Keratinocyte (primary cell): Measurements from ENCODE around the gene IFRD2. TPM values are rescaled to one million over a fixed set of nuclear protein-coding genes. Genes with fewer than 3 reads are reported as not detected.

Experiments
- DNase-seq: peaks from one replicate; pipeline ENCODE4 v3.0.0-alpha.2; 2011; ENCODE audit warnings: low read depth, missing footprints, low spot score
- FAIRE-seq: peaks from 2 replicates; lab custom pipeline; 2011; peaks lifted over from hg19 to GRCh38; lab: Jason Lieb, UNC
- H2AFZ ChIP-seq: 2 replicates; pipeline ENCODE4 v1.6.0; 2012; ENCODE audit warnings: low read length, control low read depth, inconsistent platforms; ENCODE audit not compliant: control insufficient read depth
- H3K27ac ChIP-seq: 2 replicates; pipeline ENCODE4 v1.5.1; 2011; ENCODE audit warnings: low read length; ENCODE audit not compliant: control insufficient read depth, insufficient read depth
- H3K27me3 ChIP-seq: 3 replicates; pipeline ENCODE4 v1.6.0; 2011; ENCODE audit warnings: low read length; ENCODE audit not compliant: control insufficient read depth, insufficient read depth; ENCODE audit errors: extremely low read depth
- H3K36me3 ChIP-seq, 2 experiments: 2 replicates in 1 of 2; 3 replicates in 1 of 2; pipeline ENCODE4 v1.5.1; 2011; ENCODE audit warnings: low read length in 2 of 2, mild to moderate bottlenecking in 1 of 2; ENCODE audit not compliant: control insufficient read depth in 2 of 2, insufficient read depth in 2 of 2; ENCODE audit errors: extremely low read depth in 1 of 2
- H3K4me1 ChIP-seq: 3 replicates; pipeline ENCODE4 v1.5.1; 2011; ENCODE audit warnings: low read length; ENCODE audit not compliant: control insufficient read depth, insufficient read depth; ENCODE audit errors: extremely low read depth
- H3K4me2 ChIP-seq: 3 replicates; pipeline ENCODE4 v1.6.0; 2011; ENCODE audit warnings: low read depth, low read length; ENCODE audit not compliant: control insufficient read depth, insufficient read depth; ENCODE audit errors: extremely low read depth
- H3K4me3 ChIP-seq, 3 experiments: fragments of 200-600 bp in 1 of 3; sonication (generic) in 1 of 3; 2 replicates in 2 of 3; 3 replicates in 1 of 3; pipeline ENCODE4 v1.5.1; 2011 to 2016; ENCODE audit warnings: low read length in 3 of 3, mild to moderate bottlenecking in 3 of 3, control low read depth in 2 of 3, inconsistent platforms in 1 of 3, low read depth in 1 of 3, mixed read lengths in 1 of 3, mixed run types in 1 of 3, moderate library complexity in 1 of 3; ENCODE audit not compliant: control insufficient read depth in 2 of 3, insufficient read depth in 2 of 3; ENCODE audit errors: extremely low read depth in 1 of 3
- H3K79me2 ChIP-seq: 2 replicates; pipeline ENCODE4 v1.6.0; 2012; ENCODE audit warnings: low read length; ENCODE audit not compliant: control insufficient read depth, insufficient read depth
- H3K9ac ChIP-seq: 3 replicates; pipeline ENCODE4 v1.6.0; 2011; ENCODE audit warnings: low read length; ENCODE audit not compliant: control insufficient read depth, insufficient read depth; ENCODE audit errors: extremely low read depth
- H3K9me1 ChIP-seq: 3 replicates; pipeline ENCODE4 v1.6.0; 2011; ENCODE audit warnings: low read length; ENCODE audit not compliant: control insufficient read depth, insufficient read depth; ENCODE audit errors: extremely low read depth
- H3K9me3 ChIP-seq: 2 replicates; pipeline ENCODE4 v1.5.1; 2012; ENCODE audit warnings: low read depth, low read length; ENCODE audit not compliant: control insufficient read depth
- H4K20me1 ChIP-seq: 3 replicates; pipeline ENCODE4 v1.6.0; 2011; ENCODE audit warnings: low read length; ENCODE audit not compliant: control insufficient read depth, insufficient read depth; ENCODE audit errors: extremely low read depth
- CTCF ChIP-seq, 3 experiments: IDR thresholded peaks in 1 of 3; conservative IDR thresholded peaks in 1 of 3; optimal IDR thresholded peaks in 1 of 3; 2 replicates in 2 of 3; 3 replicates in 1 of 3; pipeline versions ENCODE3 to v1.5.1; 2011; ENCODE audit warnings: low read length in 3 of 3, mild to moderate bottlenecking in 3 of 3, moderate library complexity in 2 of 3, control low read depth in 1 of 3, inconsistent platforms in 1 of 3; ENCODE audit not compliant: insufficient read depth in 2 of 3; ENCODE audit errors: extremely low read depth in 1 of 3
- EZH2 ChIP-seq: IDR thresholded peaks from one replicate; pipeline ENCODE4 v1.6.1; 2012; ENCODE audit warnings: inconsistent platforms, mild to moderate bottlenecking, low read length, moderate library complexity
- dilution Hi-C: fragments of 300-500 bp; cut with MboI; formaldehyde crosslinking; loops from one replicate; pipeline ENCODE4 v1.7.0; 2020; ENCODE audit warnings: low sequenced_read_pairs; ENCODE audit not compliant: extremely low pct_ligation_motif_present
- polyA plus RNA-seq, 5 experiments: library from polyadenylated mRNA; depleted of rRNA in 3 of 5; stranded (reverse) in 3 of 5; stranded (forward) in 1 of 5; unstranded in 1 of 5; fragments of >200 nt; gene quantifications; 1 replicate in 1 of 5; 2 replicates in 3 of 5; 3 replicates in 1 of 5; pipeline versions ENCODE4 v1.2.1 to v1.2.3, GENCODE V29; 2011 to 2012; ENCODE audit warnings: missing spikeins in 2 of 5, low read depth in 1 of 5, low replicate concordance in 1 of 5

Gene IFRD2
- polyA plus RNA-seq, 1 donor (not counting 4 experiments of a cell fraction or from before 2014, with no cell fraction given): 50.3 TPM

- peaks cover 28% of the 10 kb centered on the region for H3K79me2 ChIP-seq
- H3K4me1 ChIP-seq: peaks cover 16% of the 10 kb centered on the region
- H3K4me2 ChIP-seq: no peak overlapping the region
- no peaks in the 10 kb centered on the region for H3K9me1 ChIP-seq
- H3K27me3 ChIP-seq: no peaks in the 10 kb centered on the region
- no peaks in the 10 kb centered on the region for H3K9me3 ChIP-seq
- peaks cover 21 to 29% of the 10 kb centered on the region in 2 experiments for H3K36me3 ChIP-seq
- H2AFZ ChIP-seq: no peak overlapping the region
- H4K20me1 ChIP-seq: no peaks in the 10 kb centered on the region
- H3K9ac ChIP-seq: no peak overlapping the region
- DNase-seq (no peak), FAIRE-seq (no peak)
- dilution Hi-C loops: no loop called here
- H3K27ac ChIP-seq: no peak overlapping the region
- TF ChIP-seq EZH2 (no peak), CTCF (optimal IDR thresholded peaks at IDR 0.05 in 1 of 3, IDR thresholded peaks at IDR 0.05 in 1 of 3, conservative IDR thresholded peaks at IDR 0.05 in 1 of 3; ENCODE audit: extremely low read depth in 1 of 3, insufficient read depth in 2 of 3, low read length in 3 of 3) (no peak)
- no peak overlapping the region for H3K4me3 ChIP-seq
These were observed 33.9 kb upstream of the IFRD2 start for GRCh38 chr3:50326182-50326541.

DNA sequence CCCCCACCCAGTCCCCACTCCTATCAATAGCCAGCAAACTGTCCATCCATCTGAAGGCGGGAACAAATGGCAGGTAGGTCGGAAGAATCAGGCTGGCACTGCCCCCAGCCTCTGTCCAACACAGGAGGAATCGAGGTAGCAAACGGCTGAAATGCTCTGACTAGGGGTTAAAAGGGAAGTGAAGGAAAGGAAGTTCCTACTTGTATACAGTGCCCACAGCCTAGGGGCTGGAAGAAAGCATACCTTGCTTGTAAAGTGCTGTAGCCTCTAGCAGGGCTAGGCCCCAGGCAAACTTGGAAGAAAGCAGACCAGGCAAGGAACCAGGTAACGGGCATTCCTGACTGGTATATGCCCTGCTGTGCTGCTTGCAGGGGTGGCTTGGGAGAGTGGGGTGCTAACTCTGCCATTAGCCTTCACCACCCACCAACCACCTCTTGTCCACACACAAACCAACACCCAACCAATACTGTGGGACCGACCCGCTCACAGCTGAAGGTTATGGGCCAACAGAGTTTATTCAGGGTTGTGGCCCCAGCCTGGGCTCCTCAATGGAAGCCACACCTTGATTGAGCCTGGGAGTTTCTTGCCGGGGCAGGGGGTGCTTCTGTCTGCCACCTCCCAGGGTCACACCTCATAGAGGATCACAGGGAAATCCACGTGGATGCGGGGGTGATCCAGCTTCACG lies 33.4 kb upstream of the IFRD2 start:
- dilution Hi-C loops: no loop called here
- no peak overlapping the region for H3K4me3 ChIP-seq
- no peaks in the 10 kb centered on the region for H4K20me1 ChIP-seq
- H3K9ac ChIP-seq: no peak overlapping the region
- no peak overlapping the region for H2AFZ ChIP-seq
- no peaks in the 10 kb centered on the region for H3K9me3 ChIP-seq
- no peak for DNase-seq
- H3K27ac ChIP-seq: no peak overlapping the region
- FAIRE-seq: no peak
- peaks cover 16% of the 10 kb centered on the region for H3K4me1 ChIP-seq
- no peaks in the 10 kb centered on the region for H3K9me1 ChIP-seq
- H3K79me2 ChIP-seq: peaks cover 27% of the 10 kb centered on the region
- H3K27me3 ChIP-seq: no peaks in the 10 kb centered on the region
- peaks cover 16 to 24% of the 10 kb centered on the region in 2 experiments for H3K36me3 ChIP-seq
- no peak overlapping the region for H3K4me2 ChIP-seq
- TF ChIP-seq EZH2 (no peak), CTCF (optimal IDR thresholded peaks at IDR 0.05 in 1 of 3, IDR thresholded peaks at IDR 0.05 in 1 of 3, conservative IDR thresholded peaks at IDR 0.05 in 1 of 3; ENCODE audit: extremely low read depth in 1 of 3, insufficient read depth in 2 of 3, low read length in 3 of 3) (no peak)
